GM21619 (cell line): ENCODE measurements around the gene ADAM33.

Source experiments
- ATAC-seq: cut with Tn5 transposase; IDR thresholded peaks from one replicate; pipeline ENCODE4 v1.9.1; 2021; ENCODE audit not compliant: unreplicated experiment

The ADAM33 gene

DNA sequence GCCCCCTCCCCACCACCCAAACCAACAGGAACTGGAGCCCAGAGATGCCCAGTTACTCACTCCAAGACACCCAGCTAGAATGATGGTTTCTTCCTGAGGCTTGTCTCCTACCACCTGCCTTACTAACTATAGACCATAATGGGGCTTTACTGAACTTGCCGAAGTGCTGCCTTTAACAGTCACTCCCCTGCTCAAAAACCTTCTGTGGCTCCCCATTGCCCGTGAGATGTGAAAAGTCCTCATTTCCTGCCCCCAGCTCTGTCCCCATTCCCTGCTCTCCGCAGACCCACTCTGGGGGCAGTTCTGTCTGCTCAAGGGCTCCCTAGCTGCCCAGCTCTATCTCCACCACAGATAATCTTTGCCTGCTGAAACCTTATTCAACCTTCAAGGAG is 25.7 kb upstream of the ADAM33 start:
- ATAC-seq, result no peak

DNA sequence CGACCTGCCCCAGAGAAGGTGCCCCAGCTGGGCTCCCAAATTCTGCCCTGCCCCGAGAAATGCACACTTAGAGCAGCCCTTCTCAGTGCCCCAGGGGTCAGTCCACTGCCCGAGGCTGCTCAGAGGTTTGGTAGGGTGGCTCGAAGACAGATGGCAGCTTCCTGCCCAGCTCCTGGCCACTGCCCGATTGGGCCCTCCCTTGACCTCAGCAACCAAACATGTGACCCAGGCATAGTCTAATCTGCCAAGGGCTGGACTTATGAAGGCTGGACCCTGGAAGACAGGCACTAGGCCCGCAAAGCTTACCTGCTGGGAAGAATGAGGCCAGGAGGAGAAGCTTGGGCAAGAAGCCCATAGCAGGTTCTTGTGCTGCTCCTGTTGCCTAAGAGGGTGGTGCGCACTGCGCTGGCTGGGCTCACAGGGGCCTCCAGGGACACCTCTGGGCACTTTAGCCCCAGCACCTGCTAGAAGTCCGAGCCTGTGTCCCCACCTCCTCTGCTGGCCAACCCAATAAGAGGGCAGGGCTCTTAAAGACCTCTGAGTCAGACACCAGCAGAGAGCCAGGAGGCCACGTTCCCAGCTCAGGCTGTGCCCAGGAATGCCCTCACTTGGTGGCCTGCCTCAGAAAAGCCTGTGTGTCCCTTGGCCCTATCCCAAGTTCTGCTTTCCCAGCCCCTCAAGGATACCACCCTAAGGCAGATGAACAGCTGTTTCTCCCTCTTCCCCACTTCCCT is 25.1 kb upstream of the ADAM33 start:
- ATAC-seq, result no peak

DNA sequence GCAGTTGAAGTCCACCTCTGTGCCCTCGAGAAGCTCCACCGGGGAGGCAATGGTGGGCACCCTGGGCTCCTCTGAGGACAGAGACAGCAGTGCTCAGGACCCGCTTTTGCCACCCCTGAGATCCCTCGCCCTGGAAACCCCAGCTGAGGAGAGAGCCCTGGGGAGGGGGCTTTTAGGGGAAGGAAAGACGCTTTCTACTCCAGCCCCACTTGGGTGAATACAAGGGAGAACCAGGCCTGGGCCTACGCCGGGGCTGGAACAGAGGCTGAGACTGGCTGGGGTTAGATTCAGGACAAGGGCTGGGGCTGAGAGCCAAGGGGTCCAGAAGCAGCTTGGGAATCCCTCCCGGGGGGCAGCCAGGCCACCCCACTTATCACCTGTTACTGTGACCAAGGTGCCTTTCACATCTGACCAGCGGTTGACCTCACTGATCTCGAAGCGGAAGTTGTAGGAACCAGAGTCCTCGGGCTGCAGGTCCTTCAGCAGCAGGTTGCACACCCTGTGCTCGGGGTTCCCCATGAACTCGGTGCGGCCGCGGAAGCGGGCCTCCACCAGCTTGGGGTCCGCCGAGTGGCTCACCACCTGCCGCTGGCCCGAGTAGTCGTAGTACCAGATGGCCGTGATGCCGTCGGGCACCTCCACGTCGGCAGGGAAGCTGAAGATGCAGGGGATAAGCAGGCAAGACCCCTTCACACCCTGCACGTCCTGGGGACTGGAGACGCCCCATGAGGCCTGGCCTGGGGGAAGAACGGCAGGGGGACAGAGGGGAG is 24.3 kb upstream of the ADAM33 start:
- ATAC-seq, result no peak

DNA sequence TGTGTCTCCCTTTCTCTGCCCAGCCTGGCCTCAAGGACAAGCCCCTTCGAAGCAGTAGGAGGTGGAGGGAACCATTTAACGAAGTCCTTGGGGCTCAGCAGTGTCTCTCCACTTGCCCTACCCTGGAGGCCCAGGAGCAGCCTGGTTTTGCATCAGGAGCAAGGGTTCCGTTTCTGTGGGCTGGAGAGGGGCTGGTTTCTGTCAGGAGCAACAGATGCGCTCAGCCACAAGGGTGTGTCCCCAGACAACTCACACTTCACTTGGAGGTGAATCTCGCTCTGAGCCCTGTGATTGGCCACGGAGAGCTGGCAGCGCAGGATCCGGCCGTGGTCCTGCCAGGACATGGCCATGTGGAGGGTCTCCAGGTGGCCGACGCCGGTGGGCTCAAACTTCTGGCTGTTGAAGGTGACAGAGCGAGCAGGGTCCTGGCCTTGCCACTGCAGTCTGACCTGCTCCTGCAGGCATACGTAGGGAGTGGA is 23.7 kb upstream of the ADAM33 start:
- ATAC-seq, result no peak

DNA sequence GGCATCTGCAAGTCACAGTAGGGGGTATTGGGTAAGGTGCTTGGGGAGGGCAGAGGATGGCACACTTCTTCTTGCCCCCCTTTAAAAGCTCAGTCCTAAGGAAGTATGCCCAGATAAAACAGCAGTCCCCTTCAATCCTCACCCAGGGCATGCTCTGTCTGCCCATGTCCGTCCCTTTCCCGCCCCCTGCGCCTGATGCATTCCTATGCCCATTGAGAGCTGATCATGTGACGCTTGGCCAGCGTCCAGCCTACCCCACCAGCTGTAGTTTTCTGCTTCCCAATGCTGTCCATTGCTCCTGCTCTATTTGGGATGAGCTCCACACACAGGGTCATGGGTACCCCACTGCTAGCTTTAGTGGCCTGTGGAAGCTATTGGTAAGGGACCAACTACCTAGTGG is 22.3 kb upstream of the ADAM33 start:
- ATAC-seq, result no peak

DNA sequence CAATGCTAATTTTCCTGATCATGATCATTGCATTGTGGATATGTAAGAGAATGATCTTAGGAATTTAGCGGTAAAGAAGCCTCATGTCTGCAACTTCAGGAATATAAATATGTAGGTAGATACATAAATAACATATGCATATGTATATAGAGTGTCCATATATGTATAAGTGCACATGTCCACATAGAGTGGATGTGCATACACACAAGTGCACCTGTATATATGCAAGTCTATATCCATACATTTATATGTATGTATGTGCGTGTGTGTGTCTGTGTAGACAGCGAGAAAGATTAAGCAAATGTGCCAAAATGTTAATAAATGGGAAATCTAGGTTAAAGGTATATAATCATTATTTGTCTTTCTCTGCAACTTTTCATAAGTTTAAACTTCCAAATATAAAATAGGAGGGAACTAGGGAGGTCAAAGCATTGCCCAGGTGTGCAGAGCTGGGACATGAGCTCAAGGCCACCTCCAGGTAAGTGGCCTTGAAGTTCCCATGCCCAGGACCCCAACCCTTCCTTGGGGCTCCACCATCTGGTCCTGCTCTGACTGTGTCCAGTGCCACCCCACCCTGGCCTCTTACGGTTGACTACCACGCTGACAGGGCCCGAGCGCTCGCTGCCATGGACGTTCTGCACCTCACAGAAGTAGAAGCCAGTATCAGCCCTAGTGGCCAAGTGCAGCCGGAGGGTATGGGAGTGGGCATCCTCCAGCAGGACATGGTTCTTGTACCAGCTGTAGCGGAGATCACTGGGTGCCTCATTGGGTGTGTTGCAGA is 21.0 kb upstream of the ADAM33 start:
- no peak for ATAC-seq

DNA sequence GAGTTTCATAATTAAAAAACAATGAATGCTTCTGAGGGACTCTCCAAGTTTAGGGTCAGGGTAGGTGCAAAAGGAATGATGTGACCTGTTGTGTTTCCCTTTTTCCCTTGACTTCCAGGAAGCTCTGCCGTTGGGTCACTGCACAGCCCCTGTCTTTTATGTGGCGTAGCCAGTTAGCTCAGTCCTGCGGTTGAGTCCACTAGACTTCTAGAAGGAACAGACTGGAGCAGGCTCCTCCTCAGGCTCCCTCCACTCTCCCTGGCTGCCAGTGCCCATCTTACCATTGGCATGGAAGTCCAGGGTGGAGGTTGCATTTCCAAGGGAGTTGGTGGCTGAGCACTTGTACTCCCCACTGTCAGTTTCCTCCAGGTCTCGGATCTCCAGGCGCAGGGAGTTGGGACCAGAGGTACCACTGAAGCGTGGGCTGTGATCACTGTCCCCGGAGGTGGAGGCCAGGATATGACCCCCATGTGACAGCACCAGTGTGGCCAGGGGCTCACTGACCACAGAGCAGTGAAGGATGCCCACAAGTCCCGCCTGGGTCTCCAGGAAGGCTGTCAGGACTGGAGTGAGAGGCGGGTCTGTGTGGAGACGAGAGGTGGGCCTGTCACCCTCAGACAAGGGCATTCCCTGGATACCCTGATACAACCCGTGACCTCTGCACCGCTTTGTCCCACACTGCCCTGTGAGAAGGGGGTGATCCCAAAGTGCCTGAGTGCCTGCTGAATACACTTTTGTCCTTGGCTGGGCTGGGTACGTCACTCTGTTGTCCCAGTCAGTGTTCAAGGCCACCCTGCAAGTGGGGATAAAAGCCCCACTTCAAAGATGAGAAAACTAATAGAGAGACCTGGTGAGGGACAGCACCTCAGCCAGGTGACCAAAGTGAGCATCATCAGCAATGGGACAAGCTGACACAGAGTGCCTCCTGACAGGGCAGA is 19.5 kb upstream of the ADAM33 start:
- ATAC-seq, result no peak

DNA sequence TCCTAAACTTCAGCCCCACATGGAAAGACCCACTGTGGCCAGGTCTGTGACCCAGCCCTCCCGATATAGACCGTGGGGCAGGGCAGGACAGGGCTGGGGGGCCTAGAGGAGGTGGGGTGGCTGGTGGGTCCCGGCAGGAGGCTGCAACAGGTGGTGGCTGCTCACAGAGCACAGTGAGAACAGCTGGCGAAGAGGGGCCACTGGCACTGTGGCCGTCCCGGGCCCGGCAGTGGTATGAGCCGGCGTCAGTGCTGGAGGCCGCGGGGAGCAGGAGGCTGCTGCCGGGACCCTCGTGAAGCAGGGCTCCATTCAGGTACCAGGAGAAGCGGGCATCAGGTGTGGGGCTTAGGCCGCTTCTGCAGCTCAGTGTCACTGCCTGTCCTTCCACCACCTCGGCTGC is 17.2 kb upstream of the ADAM33 start:
- no peak for ATAC-seq

DNA sequence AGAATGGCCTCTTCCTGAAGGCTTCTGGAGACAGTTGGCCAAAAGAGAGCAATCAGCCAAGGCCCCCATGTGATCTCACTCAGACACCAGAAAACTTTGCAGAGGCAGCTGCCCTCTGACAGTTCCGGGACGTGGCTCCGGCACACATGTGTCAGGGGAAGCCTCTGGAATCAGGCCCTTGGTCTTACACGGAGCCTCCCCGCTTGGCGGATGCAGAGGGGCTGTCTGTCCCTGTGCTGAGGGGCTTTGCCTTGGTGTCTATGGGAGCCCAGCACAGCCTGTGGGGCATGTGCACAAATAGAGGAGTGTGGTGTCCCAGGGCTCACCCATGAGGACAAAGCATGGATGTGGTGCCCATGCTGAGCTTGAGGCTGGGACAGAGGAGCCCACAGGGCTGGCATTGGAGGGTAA is 16.8 kb upstream of the ADAM33 start:
- no peak for ATAC-seq

DNA sequence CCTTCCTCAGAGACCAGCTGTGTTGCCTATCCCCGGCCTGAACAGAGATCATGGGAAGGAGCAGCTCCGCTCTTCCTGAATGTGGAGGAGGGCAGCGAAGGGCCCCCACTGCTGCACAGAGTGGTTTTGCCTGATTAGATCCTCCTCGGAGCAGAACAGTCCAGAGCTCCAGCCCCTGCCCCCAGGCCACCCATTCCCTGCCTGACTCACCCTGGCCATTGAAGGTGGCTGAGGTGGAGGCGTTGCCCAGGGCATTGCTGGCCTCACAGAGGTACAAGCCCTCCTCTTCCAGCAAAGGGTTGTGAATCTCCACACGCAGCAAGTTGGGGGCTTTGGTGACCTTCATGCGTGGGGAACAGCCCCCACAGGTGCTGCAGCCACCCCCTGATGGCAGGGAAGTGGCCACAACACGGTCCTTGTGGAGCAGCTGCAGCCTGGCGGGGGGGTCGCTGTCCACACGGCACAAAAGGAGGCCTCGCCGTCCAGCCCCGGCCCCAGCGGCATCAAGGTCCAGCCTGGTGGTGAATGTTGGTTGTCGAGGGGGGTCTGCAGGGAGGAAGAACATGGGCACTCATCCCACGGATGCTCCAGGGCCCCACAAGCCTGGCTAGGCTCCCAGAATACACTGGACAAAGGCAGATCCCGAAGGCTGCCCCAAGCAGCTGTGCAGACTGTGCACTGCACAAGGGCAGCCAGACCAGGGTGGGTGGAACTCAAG is 15.9 kb upstream of the ADAM33 start:
- ATAC-seq, result no peak

DNA sequence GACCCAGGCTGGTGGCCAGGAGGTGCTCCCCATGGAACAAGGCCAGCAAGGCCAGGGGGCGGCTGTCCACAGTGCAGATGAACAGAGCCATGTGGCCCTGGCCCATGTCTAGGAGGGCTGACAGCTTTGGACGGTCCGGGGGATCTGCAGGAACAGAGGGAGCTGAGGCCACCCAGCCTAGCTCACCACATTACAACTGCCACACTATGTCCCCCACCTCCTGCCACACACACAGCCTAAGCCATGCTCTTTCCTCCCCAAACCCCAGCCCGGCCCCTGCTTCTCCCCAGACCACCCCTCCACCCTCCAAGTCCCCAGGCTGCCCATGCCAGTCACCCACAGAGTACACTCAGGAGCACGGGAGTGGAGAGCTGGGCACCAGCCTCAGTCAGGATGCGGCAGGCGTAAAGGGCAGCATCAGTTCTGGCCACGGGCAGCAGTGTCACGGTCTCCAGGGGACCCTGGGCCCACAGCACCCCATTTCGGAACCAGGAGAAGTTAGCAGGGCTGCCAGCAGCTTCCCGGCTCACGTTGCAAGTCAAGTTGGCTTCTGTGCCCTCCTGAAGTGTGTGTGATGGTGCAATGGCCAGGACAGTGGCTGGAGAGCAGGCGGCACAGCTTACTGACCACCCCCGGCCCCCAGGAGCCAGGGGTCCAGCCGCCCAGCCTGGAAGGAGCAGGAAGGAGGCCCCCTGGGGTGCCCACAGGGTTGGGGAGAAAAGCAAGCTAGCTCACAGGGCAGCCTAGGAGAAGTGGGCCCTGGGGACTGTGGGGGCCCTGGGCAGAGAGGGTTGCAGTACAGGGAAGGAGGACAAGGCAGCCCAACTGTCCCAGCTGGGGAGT is 15.2 kb upstream of the ADAM33 start:
- no peak for ATAC-seq

DNA sequence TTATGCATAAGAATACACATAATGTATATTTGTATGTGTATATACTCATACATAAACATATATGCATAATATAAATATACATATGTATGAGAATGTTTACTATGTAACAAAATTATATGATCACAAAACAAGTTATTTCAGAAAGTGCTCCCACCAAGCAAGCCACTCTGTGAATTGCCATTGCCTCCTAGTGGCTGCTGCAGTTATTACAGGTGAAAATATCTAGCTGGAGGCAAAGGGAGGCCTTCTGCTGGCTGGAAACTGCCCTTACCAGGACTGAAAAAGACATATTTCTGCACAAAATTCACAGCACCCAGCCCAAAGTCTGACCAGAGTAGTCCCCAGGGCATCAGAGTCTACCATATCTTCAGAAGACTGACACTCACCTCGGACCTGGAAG is 14.4 kb upstream of the ADAM33 start:
- ATAC-seq, result no peak

DNA sequence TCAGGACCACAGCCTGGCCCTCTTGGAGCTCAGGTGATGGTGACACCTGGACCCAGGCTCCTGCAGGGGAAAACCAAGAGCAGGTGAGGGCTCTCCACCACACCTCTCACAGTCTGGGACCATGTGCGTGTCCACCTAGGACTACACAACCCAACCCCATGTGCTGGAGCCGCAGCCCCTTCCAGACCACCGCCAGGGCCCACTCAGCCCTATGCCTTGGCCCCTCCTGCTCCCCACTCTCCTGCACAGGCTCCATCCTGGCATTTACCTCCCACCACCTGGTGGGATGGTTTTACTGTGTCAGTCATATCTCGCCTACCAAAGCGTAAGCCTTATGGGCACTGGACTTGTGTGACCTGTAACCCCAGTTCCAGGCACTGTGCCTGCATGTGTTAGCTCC is 13.1 kb upstream of the ADAM33 start:
- no peak for ATAC-seq

DNA sequence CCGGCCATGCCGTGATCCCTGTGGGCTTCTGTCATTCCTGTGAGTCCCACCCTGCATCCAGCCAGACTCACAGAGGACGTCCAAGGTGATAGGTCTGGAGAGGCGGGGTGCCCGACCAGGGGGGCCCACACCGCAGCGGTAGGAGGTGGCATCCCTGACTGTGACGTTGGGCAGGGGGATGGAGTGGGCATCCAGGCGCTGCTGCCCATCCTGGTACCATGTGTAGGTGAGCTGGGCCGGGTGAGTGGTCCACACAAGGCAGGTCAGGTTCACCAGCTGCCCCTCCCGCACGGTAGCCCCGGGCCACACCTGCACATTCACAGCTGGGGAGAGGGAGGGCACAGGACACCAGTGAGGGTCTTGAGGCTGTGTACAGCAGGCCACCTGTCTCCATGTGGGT is 11.6 kb upstream of the ADAM33 start:
- no peak for ATAC-seq

DNA sequence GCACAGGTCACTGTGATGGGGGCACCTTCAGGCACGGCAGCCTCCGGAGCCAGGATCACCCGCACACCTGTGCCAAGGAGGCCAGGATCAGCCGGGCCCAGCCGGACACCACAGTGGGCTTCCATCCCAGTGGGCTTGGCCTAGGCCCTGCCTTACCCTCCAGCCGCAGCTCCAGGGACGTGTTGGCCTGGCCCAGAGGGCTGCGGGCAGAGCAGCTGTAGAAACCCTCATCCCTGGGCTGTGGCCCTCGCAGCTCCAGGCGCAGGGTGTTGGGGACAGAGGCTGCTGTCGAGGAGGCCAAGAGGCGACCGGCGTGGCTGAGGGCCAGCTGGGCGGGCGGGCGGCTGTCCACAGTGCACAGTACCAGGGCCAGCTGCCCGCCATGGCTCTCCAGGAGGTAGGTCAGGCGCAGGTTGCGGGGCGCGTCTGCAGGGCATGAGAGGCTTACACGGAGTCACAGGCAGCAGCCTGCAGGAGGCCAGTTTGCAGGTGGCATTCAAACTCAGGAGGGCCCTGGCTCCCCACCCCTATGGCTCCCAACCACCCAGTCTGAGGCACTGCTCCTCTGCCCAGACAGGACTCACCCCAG is 11.0 kb upstream of the ADAM33 start:
- no peak for ATAC-seq

DNA sequence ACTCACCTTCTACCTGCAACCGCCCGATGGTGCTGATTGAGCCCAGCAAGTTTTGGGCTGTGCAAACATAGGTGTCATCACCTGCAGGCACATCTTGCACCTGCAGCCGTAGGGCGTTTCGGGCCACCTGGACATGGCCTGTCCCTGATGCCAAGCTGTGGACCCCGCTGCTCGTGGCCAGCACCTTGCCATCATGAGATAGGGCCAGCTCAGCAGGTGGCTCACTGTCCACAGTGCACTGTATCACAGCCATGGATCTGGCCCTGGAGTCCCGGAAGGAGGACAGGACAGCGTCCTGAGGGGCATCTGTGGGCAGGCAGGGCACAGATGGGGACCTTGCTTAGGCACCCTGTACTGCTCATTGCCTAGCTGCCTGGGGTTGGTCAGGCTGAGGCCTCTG is 10.1 kb upstream of the ADAM33 start:
- ATAC-seq, result no peak

DNA sequence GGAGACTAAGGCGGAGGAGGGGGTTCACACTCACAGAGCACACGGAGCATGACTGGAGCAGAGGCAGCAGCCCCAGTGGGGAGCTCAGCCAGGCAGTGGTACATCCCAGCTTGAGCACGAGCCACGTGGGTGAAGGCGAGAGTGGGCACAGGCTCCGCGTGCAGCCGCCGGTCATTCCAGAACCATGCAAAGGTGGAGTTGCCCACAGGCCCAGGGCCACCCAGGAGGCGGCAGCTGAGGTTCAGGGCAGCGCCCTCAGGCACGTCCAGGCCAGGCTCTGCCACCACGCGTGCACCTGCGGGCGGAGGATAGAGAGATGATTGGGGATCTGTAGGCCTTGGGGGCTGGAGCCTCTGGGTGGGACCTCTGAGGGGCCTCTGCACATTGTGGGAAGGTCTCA is 9.5 kb upstream of the ADAM33 start:
- no peak for ATAC-seq

DNA sequence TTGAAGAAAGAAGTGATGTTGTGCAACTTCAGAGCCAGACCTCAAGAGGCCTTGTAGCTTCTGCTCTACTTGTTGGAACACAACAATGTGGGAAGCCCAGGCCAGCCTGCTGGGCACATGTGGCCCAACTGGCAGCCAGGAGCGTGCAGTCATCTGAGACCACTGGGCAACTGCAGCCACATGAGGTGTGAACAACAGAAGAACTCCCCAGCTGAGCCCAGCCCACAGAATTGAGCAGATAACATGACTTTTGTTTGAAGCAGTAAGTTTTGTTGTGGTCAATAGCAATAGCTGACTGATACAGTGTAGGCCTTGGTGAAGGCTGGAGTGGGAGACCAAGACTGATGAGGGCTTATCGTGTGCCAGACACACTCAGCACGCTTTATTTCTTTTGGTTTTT is 8.6 kb upstream of the ADAM33 start:
- no peak for ATAC-seq

DNA sequence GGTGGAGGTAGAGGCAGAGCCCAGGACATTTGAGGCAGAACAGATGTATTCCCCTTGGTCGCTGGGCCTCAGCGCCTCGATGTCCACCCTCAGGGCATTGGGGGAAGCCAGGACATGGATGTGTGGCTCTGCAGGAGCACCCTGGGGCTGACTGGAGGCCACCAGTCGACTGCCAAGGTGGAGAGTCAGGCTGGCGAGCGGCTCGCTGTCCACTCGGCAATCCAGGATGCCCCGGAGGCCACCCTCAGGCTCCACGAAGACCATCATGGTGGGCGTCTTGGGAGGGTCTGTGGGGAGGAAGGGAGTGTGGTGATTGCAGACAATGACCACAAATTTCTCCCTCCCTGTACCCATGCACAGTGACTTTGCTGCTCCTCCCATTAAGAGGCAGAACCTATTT is 8.2 kb upstream of the ADAM33 start:
- no peak for ATAC-seq
